HG03521 (cell line): ENCODE results near the gene NDRG2.
A peak's percentile ranks its signal among the peaks of the same experiment; 100 is the strongest.

Experiments
- ATAC-seq: cut with Tn5 transposase; IDR thresholded peaks from one replicate; pipeline ENCODE4 v1.9.1; 2021; ENCODE audit warnings: mild to moderate bottlenecking, moderate library complexity; ENCODE audit not compliant: unreplicated experiment

The NDRG2 gene

GRCh38 chr14:21024585-21025370 is at the start of gene NDRG2:
Gene NDRG2, minus strand, starts transcription at chr14:21025061. Its CDS starts 1,746 bp downstream, at chr14:21023315.
- ATAC-seq, result no peak

GRCh38 chr14:21073921-21074320 is 49.1 kb upstream of the NDRG2 start:
- no peak for ATAC-seq

- no peak for ATAC-seq
Measured at GRCh38 chr14:21072781-21073339, 48.0 kb upstream of the NDRG2 start.

- ATAC-seq, result no peak
Measured at GRCh38 chr14:21072031-21072473, 47.2 kb upstream of the NDRG2 start.

GRCh38 chr14:21071225-21072030 is 46.6 kb upstream of the NDRG2 start:
- peak; percentile 64 for ATAC-seq

GRCh38 chr14:21070610-21071224 is 45.9 kb upstream of the NDRG2 start:
- ATAC-seq, result peak; percentile 6

- ATAC-seq, result no peak
Measured at GRCh38 chr14:21070083-21070609, 45.3 kb upstream of the NDRG2 start, which contains the start of gene ARHGEF40. Gene ARHGEF40, plus strand, starts transcription at chr14:21070304. Its CDS starts 93 bp downstream, at chr14:21070397.

- ATAC-seq, result no peak
Measured at GRCh38 chr14:21069388-21070082, 44.7 kb upstream of the NDRG2 start.

- no peak for ATAC-seq
Measured at GRCh38 chr14:21068521-21069387, 43.9 kb upstream of the NDRG2 start.

- no peak for ATAC-seq
Measured at GRCh38 chr14:21066882-21067502, 42.1 kb upstream of the NDRG2 start.

GRCh38 chr14:21063479-21063878 is 38.6 kb upstream of the NDRG2 start:
- ATAC-seq, result no peak

- no peak for ATAC-seq
Measured at GRCh38 chr14:21061347-21061668, 36.4 kb upstream of the NDRG2 start.

- no peak for ATAC-seq
Measured at GRCh38 chr14:21060614-21061346, 35.9 kb upstream of the NDRG2 start.

- no peak for ATAC-seq
Measured at GRCh38 chr14:21059842-21060613, 35.2 kb upstream of the NDRG2 start.

- ATAC-seq, result no peak
Measured at GRCh38 chr14:21058903-21059302, 34.0 kb upstream of the NDRG2 start.

GRCh38 chr14:21057803-21058675 is 33.2 kb upstream of the NDRG2 start, which contains the start of gene RNASE8:
Gene RNASE8, plus strand, starts transcription at chr14:21057822. Its CDS starts 71 bp downstream, at chr14:21057893.
- no peak for ATAC-seq
